HS-27A (cell line): Measurements from ENCODE around the gene KMT5B.

Experiments
- DNase-seq: peaks from one replicate; pipeline ENCODE4 v3.0.0-alpha.2; 2012; ENCODE audit warnings: low read depth, missing footprints

KMT5B gene

DNA sequence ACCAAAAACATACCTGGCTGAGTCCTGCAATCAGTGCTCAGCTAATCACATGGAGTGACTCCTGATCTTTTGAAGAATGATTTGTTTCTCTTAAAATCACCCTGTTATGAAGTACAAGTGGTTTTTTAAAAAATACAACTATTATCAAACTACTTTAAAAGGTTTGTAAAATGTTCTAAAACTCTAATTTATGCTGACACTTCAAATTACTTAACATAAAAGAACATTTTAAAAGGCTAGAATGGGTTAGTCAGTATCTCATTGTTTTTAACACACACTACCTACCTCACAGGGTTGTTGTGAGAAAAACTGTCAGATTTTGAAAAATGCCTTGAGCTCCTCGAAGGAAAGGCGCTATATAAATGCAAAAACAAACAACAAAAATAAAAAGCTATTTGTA, 33.2 kb downstream of the KMT5B start:
- no peak for DNase-seq

DNA sequence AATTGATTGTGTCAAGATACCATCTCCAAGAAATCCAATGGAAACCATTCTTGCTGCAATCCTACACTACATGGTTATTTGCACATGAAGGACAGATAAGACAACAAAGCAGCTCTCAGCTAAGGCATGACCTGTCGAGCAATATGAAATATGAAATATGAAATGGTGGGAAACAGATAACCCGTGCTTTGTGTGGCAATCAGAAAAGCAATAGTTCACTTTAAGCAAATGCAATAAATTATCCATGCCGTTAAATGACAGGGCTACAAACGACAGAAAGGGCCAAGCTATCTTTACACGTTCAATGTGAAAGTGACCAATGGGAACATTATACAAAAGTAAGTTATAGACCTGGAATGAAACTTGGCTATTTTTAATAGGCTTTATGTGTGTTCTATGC, 35.2 kb downstream of the KMT5B start:
- no peak for DNase-seq

DNA sequence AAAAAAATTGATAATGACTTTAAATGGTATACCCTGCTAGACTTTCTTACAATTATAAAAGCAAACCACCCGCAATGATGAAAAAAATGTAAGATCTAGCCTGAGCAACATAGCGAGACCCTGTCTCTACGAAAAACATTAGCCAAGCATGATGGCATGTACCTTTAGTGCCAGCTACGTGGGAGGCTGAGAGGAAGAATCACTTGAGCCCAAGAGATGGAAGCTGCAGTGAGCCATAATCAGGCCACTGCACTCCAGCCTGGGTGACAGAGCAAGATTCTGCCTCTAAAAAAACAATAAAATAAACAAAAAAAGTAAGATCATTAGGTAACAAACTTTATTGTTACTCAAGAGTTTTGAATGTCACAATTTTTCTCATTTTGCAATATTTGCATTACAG, 39.2 kb downstream of the KMT5B start:
- DNase-seq = no peak

DNA sequence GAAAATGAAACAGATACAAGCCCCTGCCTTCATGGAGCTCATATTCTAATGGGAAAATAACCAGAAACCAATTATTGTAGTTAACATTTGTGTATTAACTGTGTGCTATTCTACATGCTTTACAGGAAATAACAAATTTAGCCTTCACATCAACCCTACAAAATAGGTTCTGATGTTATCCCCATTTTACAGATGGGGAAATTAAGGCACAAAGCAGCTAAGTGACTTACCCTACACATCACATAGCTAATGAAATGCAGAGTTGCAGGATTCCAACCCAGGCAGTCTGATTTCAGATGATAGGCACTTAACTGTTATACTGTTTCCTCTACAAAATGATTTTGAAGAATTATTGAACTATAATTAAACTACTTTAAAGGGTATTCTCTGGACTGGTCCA, 43.7 kb downstream of the KMT5B start:
- DNase-seq = no peak

DNA sequence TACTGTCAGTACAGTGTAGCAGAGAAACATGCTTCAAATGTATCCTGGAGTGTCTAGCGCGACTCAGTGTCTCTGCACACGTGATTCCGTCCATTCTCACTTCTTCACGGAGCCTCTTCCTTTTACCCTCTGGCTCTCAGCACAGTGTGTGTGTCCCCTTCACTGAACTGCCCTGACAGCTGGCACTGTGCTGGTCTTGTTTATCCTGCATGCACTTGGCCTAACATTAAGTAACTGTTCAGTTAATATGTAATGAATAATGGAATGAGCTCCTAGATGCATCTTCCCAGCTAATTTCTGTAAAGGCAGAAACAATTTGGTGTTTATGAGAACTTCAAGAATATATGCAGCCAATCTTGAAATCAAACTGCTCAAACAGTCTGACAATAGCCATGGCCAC, 44.4 kb downstream of the KMT5B start:
- DNase-seq = no peak

DNA sequence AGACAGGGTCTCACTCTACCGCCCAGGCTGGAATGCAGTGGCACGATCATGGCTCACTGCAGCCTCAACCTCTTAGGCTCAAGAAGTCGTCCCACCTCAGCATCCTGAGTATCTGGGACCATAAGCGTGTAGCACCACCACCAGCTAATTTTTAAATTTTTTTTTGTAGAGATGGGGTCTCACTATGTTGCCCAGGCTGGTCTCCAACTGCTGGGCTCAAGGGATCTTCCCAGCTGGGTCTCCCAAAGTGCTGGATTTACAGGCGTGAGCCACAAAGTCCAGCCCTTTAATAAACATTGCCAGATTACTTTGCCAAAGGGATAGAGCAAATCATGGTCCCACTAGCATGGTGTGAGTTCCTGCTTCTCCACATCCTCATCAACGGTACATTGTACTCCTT, 45.6 kb downstream of the KMT5B start:
- no peak for DNase-seq

DNA sequence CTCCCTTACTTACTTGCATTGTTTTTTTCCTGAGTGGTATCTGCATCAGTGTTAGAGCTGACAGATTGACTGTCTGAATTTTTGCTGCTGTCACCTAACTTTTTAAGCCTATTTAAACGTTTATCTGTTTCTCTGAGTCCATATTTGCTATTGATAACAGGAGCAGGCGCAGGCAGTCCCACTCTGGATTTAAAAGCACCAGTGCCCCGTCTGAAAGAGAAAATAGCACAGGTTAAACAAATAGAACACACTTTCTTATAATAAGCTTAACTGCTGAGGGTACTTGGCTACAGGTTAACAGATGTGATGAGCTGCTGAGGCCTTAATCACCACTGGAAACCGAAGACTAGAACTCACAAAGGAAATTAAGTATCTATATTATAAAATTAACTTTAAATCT, 46.1 kb downstream of the KMT5B start:
- DNase-seq = no peak

DNA sequence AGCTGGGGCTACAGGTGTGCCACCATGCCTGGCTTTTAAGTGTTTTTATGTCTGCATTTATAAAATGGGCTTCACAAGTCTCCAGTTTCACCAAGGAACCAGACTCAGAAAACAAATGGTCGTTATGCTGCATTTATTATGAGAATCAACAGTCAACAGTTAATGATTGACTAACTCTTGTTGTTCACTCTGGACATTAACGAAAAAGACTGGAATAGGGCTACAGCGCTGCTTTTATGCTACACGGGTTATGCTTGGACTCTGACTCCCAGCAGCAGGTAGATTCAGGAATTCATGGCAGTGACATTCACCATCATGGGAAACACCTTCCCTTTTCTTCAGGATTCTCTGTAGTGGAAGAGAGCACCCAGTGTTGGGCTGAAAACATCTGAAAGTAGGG, 47.5 kb downstream of the KMT5B start:
- no peak for DNase-seq

DNA sequence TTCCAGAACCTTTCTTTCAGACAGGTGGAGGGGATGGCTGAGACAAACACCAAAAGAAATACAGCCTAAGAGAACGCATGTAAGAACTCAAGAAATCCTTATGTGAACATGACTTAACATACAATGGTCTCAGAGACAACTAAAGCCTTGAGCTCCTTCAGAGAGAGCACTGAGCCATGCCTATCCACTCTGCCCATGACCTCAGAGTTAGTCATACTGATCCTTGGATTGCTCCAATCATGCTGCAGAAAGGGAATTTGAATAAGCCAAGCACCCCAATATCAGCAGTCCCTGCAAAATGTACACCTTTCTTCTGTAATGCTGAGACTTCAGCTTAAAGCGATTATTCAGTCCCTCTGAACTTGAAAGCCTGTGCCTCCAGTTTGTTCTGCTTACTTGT, 48.7 kb downstream of the KMT5B start:
- DNase-seq = no peak

DNA sequence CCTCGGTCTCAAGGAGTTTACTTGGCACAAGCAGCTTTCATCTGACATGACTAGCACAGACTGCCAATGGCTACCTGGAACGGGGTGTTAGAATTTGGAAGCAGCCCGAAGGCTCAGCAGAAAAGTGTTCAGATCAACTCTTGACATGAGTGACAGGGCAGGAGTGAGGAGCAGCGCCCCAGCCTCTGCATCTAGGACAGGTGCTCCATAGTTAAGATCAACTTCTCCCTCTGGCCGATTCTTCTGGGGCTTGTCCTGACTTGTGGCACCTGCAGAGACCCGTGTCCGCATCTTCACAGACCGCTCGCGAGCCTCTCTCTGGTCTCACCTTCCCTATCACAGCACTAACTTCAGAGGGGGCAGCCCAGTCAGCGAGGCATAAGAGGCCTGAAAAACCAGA, 49.4 kb downstream of the KMT5B start:
- no peak for DNase-seq

DNA sequence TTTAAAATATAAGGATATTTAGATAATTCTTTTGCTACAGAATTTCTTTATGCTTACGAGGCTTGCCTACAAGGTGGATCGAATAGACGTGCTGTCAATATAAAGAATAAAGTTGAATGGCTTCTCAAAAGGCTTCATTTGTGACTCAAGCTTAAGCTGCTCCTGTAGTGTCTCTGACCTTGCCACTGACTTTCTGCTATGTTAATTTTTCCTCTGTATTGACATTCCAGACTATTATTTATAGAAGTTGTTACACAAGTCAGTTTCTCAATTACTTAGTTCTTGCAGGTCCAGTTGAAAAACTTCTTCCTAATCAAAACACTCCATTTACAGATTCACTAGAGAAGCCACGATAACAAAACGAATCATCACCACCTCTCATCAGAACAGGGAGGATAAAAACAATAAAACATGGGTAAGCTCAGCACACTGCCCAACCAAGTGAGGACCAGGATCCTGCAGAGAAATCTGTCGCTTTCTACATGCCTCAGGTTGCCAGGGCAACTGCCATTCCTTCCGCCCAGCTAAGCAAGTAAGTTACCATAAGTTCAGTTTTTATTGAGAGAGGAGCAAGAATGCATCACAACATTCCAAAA, 52.9 kb downstream of the KMT5B start:
- DNase-seq = no peak

DNA sequence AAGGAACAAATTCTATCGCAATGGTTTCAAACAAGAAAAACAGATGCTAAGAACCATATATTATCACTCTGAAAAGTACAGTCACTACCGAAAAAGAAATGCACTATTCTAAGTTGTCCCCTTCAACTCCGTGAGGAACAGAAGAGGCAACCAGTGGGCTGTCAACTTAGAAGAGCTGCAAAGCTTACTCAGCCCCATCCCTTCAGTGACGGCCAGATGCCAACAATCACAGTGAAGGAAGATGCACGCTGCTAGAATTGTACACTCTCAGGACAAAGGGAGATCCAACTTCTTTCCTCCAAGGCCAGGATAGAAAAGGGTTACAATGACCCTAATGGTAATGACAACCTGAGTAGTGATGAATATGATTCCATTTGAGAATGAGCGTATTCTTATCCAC, 53.4 kb downstream of the KMT5B start:
- DNase-seq = no peak

DNA sequence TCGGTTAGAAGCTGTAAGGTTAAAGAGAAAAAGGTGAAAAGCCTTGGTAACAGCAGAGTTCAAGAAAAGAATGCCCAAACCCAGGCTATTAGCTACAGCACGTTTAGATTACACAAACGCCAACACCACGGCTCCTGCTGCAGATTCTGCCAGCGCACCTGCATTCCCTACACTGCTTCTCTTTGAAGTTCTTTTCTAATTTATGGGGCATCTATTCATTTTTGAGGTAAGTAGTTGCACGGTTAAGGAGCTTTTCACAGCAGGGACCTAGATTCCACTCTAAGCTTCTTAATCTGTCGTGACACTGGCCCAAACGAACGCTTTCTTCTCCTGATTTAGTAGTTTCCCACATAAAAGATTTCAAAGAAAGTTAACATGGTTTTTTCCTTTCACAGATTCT, 53.9 kb downstream of the KMT5B start:
- DNase-seq = no peak

DNA sequence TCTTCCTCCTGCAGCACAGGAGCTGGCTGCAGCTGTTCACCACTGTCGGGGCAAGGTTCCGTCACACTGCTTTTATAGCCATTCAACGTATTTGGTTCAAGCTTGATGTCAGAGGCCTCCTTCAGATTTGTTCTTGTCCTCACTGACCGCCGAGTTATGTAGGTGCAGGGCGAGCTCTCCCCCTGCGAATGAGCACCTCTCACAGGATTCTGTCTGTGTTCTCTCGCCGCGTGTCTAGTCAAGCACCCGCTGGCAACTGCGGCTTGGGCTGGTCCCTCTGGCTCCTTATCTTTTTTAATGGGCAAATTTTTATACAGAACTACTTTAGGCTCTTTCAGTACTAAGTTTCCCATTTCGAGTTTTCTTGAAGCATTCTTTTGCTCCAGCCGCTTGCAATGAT, 54.5 kb downstream of the KMT5B start:
- no peak for DNase-seq

DNA sequence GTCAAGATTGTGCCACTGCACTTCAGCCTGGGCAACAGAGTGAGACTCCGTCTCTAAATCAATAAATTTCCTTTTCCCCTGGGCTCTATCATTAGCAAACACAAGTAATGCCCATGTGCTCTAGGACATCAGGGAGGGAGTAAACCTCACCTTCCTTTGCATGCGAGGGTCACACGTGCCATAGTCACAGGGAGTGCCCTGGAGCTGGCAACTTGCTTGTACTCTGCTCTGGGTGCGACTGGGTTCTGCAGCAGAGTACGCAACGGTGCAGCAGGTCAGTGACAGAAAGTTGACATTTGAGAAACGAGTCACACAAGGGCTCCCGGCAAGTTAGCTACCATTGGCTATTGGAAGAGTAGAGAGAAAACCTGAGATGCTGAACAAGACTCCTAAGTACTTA, 59.4 kb downstream of the KMT5B start:
- DNase-seq = no peak

DNA sequence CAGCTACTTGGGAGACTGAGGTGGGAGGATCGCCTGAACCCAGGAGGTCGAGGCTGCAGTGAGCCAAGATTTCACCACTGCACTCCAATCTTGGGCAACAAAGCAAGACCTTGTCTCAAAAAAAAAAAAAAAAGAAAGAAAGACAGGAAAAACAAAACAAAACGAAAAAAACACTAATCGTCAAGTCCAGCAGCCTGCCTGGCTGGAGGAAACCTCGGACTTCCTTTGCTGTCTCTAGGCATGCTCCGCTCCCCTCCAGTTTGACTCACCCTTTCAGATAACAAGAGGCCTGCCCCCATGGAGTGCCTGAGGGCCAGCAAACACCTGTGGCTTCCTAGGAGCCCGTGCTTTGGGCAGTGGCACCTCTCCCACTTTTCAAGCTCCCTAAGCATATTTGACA, 63.1 kb downstream of the KMT5B start:
- DNase-seq = no peak

DNA sequence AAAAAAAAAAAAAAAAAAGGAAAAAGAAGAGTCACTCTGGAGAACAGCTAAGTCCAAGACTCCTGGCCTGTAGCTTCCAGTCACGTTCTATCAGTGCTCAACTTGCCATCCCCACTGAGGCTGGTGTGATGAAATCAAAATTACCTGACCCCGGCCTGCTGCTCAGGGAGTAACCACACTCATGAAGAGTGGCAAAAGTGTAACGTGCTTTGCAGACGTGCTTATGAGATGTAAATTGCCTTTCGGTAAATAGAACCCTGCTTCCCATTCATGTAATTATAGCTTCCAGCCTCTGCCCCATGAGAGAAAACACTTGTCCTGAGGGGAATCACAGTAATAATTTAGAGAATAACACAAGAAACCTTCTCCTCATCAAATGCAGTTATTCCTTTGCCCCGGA, 63.7 kb downstream of the KMT5B start:
- no peak for DNase-seq

DNA sequence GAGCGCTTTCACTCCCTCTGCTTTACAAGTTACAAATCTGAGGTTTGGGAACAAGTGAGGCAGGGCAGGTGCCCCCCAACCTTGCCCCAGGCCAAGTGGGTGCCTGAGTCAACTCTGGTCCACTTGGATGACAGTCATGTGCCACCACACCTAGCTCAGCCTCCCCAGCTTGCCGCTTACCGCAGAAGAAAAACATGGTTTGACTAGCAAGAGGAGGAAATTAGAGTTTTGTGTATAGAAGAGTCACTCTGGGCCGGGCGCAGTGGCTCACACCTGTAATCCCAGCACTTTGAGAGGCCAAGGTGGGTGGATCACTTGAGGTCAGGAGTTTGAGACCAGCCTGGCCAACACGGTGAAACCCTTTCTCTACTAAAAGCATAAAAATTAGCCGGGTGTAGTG, 64.2 kb downstream of the KMT5B start:
- no peak for DNase-seq

DNA sequence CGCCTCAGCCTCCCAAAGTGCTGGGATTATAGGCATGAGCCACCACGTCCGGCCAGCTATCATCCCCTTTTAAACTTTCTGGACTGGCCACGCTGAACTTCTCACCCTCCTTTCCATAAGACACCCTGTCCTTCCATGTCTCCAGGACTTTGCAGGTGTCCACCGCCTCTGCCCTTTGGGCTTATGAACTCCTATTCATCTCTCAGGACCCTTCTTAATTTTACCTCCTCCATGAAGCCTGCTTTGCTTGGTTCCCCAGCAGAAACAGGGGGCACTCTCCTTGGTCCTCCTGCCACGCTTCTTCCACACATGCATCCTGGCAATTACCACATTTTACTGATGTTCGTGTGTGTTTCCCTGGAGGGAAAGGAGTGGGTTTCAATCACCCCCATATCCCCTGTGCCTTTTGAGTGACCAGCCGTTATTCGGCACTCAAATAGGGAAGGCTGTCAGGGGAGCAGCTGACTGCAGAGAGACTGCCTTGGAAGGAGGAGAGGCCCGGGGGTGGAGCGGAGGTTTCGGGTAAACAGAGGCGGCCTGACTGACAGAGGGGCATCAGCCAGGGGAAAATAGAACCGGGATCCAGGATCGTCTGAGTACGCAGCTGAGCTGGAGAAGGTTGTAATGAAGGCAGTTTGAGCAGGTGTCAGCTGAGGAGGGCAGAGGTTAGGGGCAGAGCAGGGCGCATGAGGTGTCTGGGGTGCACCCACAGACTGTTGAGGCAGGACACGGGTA, 64.9 kb downstream of the KMT5B start:
- DNase-seq = no peak

DNA sequence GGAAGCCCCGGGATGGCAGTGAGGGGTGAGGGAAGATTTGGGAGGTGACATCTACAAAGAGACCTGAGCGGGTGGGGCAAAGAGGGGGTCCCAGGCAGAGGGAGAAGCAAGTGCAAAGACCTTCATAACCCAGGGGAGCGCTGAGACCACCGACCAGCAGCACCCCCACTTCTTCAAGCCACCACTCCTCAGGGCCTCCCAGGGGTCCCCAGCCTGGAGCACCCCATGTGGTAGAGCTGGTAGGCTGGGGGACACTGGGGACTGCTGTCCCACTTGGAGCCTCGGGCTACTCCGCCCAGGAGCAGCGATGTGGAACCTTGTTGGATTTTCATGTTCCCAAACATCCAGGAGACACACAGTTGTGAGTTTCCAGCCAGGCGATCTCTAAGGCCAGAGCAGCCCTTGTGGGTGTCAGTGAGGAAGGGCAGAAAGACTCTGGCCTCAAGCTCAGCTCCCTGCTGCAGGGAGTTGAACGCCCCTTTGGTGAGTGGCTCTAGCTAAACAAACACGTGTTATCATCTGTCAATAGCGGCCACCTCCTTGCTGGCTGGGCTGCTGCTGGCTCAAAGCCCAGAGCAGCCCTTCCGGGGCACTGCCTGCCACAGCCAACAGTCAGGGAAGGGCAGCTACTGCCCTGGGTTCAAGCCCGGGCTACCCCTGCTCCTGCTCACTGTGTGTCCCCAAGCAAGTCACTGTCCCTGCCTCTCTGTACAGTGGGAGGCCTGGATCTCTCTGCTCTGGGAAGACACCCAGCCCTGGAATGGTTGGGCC, 66.2 kb downstream of the KMT5B start:
- no peak for DNase-seq

DNA sequence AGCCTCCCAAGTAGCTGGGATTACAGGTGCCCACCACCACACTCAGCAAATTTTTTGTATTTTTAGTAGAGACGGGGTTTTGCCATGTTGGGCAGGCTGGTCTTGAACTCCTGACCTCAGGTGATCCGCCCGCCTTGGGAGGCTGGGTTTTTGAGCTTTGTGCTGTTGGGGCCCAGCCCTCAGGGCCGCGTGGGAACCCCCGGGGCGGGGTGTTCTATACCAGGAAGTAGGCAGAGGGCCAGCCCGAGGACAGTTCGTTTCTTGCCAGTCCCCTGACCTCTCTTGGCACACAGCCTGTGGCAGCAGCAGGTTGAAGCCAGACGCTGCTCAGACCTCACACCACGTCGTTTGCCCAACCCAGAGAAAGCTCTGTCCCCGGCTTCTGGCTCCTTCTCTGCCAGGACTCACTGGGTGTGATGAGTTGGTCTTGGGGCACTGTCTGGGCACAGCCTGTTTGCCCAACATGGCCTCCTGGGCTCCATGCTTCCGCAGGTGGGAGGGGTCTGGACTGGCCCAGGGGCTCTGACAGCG, 67.0 kb downstream of the KMT5B start:
- no peak for DNase-seq

DNA sequence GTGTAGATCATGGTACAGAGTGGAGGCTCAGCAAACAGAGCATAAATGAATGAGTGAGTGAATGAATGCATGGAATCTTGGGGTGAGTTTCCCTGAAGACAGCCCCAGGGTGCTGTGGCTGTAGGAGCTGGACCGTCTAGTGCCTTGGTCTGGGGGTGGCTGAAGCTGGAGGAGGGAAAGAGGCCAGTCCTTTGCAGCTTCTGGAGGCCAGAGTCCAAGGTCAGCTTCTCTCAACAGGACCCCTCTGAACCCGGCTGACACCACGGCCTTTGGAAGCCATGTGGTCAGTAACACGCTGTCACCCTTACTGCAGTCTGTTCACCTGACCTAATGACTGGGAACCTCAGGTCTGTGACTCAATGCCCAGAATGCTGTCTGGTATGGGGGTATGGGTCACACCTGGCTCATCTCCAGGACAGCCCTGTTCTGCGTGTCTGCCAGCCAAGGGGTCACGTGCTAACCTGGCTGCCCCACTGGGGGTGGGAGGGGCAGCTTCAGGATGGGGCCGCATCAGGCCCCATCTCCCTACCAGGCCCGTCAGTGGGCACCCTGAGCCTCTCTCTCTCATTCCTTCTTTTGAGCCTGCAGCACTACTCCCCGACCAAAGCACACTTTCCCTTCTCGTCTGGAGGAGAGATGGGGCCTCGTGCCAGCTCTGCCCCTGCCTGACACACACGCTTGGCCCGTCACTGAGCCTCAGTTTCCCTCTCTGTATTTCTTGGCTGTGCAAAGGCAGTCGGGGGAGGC, 67.8 kb downstream of the KMT5B start:
- DNase-seq = no peak

DNA sequence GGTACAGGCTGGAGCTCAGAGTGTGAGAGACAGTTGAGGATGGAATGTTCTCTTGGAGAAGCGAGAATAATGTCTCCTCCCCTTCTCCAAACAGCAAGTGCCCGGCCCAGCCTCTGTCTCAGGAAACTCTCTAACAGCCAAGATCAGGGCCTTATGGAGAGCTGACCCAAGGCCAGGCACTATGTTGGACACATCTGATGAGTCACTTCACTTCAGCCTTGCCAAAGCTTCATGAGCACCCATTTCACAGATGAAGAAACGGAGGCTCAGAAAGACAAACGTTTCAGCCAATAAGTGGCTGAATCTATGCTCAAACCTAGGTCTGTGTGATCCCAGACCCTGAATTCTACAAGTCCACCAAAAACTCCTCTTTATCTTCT, 69.8 kb downstream of the KMT5B start:
- DNase-seq = no peak
